IPS-15b (cell line): Measurements from ENCODE around the gene CCDC146.

ENCODE experiments used
- H3K27me3 ChIP-seq: one replicate; pipeline ENCODE4 v1.6.1; 2013; ENCODE audit warnings: low read length; ENCODE audit not compliant: control insufficient read depth, insufficient read depth
- H3K36me3 ChIP-seq: one replicate; pipeline ENCODE4 v1.6.1; 2013; ENCODE audit warnings: low read length; ENCODE audit not compliant: control insufficient read depth, insufficient read depth
- H3K4me1 ChIP-seq: one replicate; pipeline ENCODE4 v1.6.1; 2013; ENCODE audit warnings: mild to moderate bottlenecking, low read length; ENCODE audit not compliant: control insufficient read depth, insufficient read depth
- H3K4me3 ChIP-seq: one replicate; pipeline ENCODE4 v1.5.1; 2013; ENCODE audit warnings: low read depth, low read length
- H3K9ac ChIP-seq: one replicate; pipeline ENCODE4 v1.6.1; 2013; ENCODE audit warnings: low read depth, mild to moderate bottlenecking, low read length
- H3K9me3 ChIP-seq: one replicate; pipeline ENCODE4 v1.6.1; 2013; ENCODE audit warnings: mild to moderate bottlenecking, low read length; ENCODE audit not compliant: control insufficient read depth, insufficient read depth

The CCDC146 gene

GRCh38 chr7:77338883-77339629, 216.6 kb downstream of the CCDC146 start:
- no peak overlapping the region for H3K9ac ChIP-seq
- no peaks in the 10 kb centered on the region for H3K9me3 ChIP-seq
- H3K36me3 ChIP-seq = no peaks in the 10 kb centered on the region
- H3K4me1 ChIP-seq = no peaks in the 10 kb centered on the region
- H3K4me3 ChIP-seq = no peak overlapping the region
- H3K27me3 ChIP-seq = no peaks in the 10 kb centered on the region

GRCh38 chr7:77339726-77340125, 217.3 kb downstream of the CCDC146 start:
- H3K36me3 ChIP-seq = no peaks in the 10 kb centered on the region
- no peak overlapping the region for H3K9ac ChIP-seq
- H3K9me3 ChIP-seq = no peaks in the 10 kb centered on the region
- no peaks in the 10 kb centered on the region for H3K4me1 ChIP-seq
- H3K27me3 ChIP-seq = no peaks in the 10 kb centered on the region
- no peak overlapping the region for H3K4me3 ChIP-seq
